Panc1 (cell line): ENCODE measurements around the gene TPRN. TPM values are rescaled to one million over a fixed set of nuclear protein-coding genes. Genes with fewer than 3 reads are reported as not detected.

Experiments
- ATAC-seq: fragments of 200-7000 bp; cut with Tn5 transposase; 2 replicates; pipeline ENCODE4 v1.9.1; 2020; ENCODE audit warnings: mild to moderate bottlenecking, moderate library complexity
- BruUV-seq: library from RNA; stranded (reverse); fragments of 400-500 nt; replicated peaks from 2 replicates; lab custom pipeline; 2021; lab: Mats Ljungman, UMichigan
- CTCF ChIA-PET: fragments of 300-600 bp; sonication (Branson Sonifier 250); formaldehyde crosslinking; loops from one replicate; lab custom pipeline; 2022; ENCODE audit warnings: antibody characterized with exemption; lab: Charles Lee
- POLR2A ChIA-PET: fragments of 300-600 bp; sonication (Branson Sonifier 250); formaldehyde crosslinking; loops from one replicate; lab custom pipeline; 2022; ENCODE audit warnings: antibody characterized with exemption; lab: Charles Lee
- DNase-seq: peaks from one replicate; pipeline ENCODE4 v3.0.0-alpha.2; 2010; ENCODE audit warnings: low read depth, low spot score
- H3K27ac ChIP-seq: 2 replicates; pipeline ENCODE4 v1.5.1; 2011; ENCODE audit warnings: mild to moderate bottlenecking, low read length, inconsistent platforms
- H3K27me3 ChIP-seq: fragments of 200-500 bp; sonication (Bioruptor generic); 2 replicates; pipeline ENCODE4 v1.6.0; 2014; ENCODE audit warnings: low read length, inconsistent platforms; ENCODE audit not compliant: control insufficient read depth, insufficient read depth
- H3K36me3 ChIP-seq: fragments of 200-500 bp; sonication (Bioruptor generic); 2 replicates; pipeline ENCODE4 v1.5.1; 2014; ENCODE audit warnings: inconsistent platforms, mild to moderate bottlenecking, low read length, moderate library complexity; ENCODE audit not compliant: control insufficient read depth, insufficient read depth
- H3K4me1 ChIP-seq: 2 replicates; pipeline ENCODE4 v1.5.1; 2011; ENCODE audit warnings: inconsistent platforms, mild to moderate bottlenecking, low read length, moderate library complexity; ENCODE audit not compliant: control insufficient read depth, insufficient read depth
- H3K4me3 ChIP-seq, 2 experiments: 2 replicates each; pipeline ENCODE4 v1.5.1; 2011 to 2012; ENCODE audit warnings: low read depth in 2 of 2, low read length in 2 of 2, mild to moderate bottlenecking in 2 of 2, inconsistent platforms in 1 of 2, moderate library complexity in 1 of 2
- H3K9me3 ChIP-seq: fragments of 200-500 bp; sonication (Bioruptor generic); 2 replicates; pipeline ENCODE4 v1.5.1; 2014; ENCODE audit warnings: low read depth, mild to moderate bottlenecking, inconsistent platforms, low read length, moderate library complexity; ENCODE audit not compliant: control insufficient read depth, insufficient read depth
- POLR2AphosphoS5 ChIP-seq: IDR thresholded peaks from 2 replicates; pipeline ENCODE4 v1.6.1; 2012; ENCODE audit warnings: mild to moderate bottlenecking, low read depth, low read length, moderate library complexity
- SIN3A ChIP-seq: IDR thresholded peaks from 2 replicates; pipeline ENCODE4 v1.6.1; 2012; ENCODE audit warnings: low read depth, mild to moderate bottlenecking, low read length, moderate library complexity, borderline replicate concordance; ENCODE audit not compliant: insufficient read depth
- TCF7L2 ChIP-seq: IDR thresholded peaks from 2 replicates; pipeline ENCODE4 v1.6.1; 2011; ENCODE audit warnings: mild to moderate bottlenecking, low read depth, low read length, inconsistent platforms
- in situ Hi-C: cut with HindIII; loops from 2 replicates; pipeline ENCODE4 v1.10.0; 2016; ENCODE audit warnings: low sequenced_read_pairs, low pct_unique_long_range_greater_than_20kb
- intact Hi-C: fragments of 100-400 bp; cut with micrococcal nuclease; formaldehyde crosslinking; loops from one replicate; pipeline ENCODE4 v1.10.0; 2022; ENCODE audit not compliant: unreplicated experiment
- total RNA-seq: library from RNA; stranded (reverse); gene quantifications from one replicate; pipeline ENCODE4 v1.2.1, GENCODE V29; 2021; ENCODE audit not compliant: unreplicated experiment
- TF ChIP-seq, protein P1 (sequence below): fragments of 450-650 bp; IDR thresholded peaks from 2 replicates; pipeline ENCODE4 v1.5.1; 2017; ENCODE audit warnings: mild to moderate bottlenecking
- TF ChIP-seq, protein P2 (sequence below), 2 experiments: IDR thresholded peaks; 2 replicates each; pipeline ENCODE4 v1.6.1; 2011 to 2012; ENCODE audit warnings: low read depth in 2 of 2, control low read depth in 1 of 2, low read length in 1 of 2, mild to moderate bottlenecking in 1 of 2, moderate library complexity in 1 of 2; ENCODE audit not compliant: insufficient read depth in 1 of 2

The TPRN gene
- total RNA-seq, 1 experiment from 2014 or later = 21.7 TPM

DNA sequence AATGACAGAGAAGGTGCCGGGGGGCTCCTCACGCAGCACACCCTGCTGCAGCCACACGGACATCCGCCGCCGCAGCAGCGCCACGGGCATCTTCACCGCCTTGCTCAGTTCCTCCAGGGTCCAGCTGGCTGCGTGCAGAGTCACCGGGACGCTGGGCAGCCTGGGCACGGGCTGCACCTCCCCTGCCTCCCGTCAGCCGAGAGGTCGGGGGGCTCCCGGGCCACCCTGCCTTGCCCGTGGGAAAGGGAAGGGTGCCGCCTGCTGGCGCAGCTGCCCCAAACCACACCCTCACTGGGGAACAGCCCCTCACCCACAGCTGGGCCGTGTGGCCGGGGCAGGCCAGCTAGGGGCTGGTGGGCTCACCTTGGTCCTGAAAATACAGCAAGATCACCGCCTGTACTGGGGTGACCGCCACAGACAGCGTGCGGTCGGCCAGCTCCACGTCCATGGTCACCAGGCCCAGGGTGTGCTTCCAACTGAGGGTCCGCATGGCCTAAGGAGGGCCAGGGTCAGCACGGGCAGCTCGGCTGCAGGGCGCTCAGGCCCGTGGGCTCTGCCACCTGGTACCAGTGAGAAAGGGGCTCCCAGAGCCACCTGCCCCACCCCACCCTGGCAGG is 25.1 kb downstream of the TPRN start:
- no peaks in the 10 kb centered on the region for H3K9me3 ChIP-seq
- in situ Hi-C loops = no loop called here
- H3K36me3 ChIP-seq = no peaks in the 10 kb centered on the region
- no peaks in the 10 kb centered on the region for H3K27me3 ChIP-seq
- DNase-seq = no peak
- CTCF ChIA-PET = interaction anchor here (0.9 kb wide), 1 partner anchor 52 kb away, joined by 3 read pairs; the partner anchor contains the start of gene RNF224
- H3K4me1 ChIP-seq = peaks cover 1% of the 10 kb centered on the region; the same call in 1 of the 2 replicates
- ATAC-seq = no peak
- POLR2A ChIA-PET = no interaction called here
- BruUV-seq = no TSS peak
- TF ChIP-seq, protein P1, sequence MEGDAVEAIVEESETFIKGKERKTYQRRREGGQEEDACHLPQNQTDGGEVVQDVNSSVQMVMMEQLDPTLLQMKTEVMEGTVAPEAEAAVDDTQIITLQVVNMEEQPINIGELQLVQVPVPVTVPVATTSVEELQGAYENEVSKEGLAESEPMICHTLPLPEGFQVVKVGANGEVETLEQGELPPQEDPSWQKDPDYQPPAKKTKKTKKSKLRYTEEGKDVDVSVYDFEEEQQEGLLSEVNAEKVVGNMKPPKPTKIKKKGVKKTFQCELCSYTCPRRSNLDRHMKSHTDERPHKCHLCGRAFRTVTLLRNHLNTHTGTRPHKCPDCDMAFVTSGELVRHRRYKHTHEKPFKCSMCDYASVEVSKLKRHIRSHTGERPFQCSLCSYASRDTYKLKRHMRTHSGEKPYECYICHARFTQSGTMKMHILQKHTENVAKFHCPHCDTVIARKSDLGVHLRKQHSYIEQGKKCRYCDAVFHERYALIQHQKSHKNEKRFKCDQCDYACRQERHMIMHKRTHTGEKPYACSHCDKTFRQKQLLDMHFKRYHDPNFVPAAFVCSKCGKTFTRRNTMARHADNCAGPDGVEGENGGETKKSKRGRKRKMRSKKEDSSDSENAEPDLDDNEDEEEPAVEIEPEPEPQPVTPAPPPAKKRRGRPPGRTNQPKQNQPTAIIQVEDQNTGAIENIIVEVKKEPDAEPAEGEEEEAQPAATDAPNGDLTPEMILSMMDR = no peak; the same call in 1 of the 2 replicates
- H3K27ac ChIP-seq = no peak overlapping the region
- intact Hi-C loops = no loop called here
- no peak overlapping the region for H3K4me3 ChIP-seq

DNA sequence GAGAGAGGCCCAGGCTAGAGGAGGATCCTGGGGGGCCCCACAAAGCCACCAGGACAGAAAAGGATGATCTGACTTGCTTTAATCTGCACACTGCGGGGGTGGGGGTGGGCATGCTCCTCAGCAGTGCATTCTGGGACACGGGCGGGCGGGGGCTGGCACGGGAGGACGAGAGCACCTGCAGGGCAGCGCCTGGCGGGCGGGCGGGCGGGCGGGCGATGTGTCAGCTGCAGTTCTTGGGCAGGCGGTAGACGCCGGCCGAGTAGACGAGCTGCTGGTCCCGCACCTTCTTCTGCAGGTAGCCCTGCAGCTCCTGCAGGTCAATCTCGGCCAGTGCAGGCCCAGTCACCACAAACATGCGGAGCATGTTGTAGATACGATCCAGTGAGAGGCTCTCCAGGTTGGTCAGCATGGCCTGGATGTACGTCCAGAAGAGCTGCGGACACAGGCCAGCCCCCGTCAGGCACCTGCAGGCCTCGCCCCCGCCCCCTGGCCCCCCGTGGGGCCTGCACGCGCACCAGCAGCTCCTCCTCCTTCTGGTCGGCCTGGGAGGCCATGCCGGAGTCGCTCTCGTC is 25.7 kb downstream of the TPRN start:
- intact Hi-C loops (no loop called here), in situ Hi-C loops (no loop called here)
- no peak overlapping the region for H3K4me3 ChIP-seq
- TF ChIP-seq POLR2AphosphoS5 (no peak), TCF7L2 (no peak), SIN3A (no peak)
- TF ChIP-seq, protein P2, sequence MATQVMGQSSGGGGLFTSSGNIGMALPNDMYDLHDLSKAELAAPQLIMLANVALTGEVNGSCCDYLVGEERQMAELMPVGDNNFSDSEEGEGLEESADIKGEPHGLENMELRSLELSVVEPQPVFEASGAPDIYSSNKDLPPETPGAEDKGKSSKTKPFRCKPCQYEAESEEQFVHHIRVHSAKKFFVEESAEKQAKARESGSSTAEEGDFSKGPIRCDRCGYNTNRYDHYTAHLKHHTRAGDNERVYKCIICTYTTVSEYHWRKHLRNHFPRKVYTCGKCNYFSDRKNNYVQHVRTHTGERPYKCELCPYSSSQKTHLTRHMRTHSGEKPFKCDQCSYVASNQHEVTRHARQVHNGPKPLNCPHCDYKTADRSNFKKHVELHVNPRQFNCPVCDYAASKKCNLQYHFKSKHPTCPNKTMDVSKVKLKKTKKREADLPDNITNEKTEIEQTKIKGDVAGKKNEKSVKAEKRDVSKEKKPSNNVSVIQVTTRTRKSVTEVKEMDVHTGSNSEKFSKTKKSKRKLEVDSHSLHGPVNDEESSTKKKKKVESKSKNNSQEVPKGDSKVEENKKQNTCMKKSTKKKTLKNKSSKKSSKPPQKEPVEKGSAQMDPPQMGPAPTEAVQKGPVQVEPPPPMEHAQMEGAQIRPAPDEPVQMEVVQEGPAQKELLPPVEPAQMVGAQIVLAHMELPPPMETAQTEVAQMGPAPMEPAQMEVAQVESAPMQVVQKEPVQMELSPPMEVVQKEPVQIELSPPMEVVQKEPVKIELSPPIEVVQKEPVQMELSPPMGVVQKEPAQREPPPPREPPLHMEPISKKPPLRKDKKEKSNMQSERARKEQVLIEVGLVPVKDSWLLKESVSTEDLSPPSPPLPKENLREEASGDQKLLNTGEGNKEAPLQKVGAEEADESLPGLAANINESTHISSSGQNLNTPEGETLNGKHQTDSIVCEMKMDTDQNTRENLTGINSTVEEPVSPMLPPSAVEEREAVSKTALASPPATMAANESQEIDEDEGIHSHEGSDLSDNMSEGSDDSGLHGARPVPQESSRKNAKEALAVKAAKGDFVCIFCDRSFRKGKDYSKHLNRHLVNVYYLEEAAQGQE (IDR thresholded peaks at IDR 0.05; ENCODE audit: insufficient read depth in 1 of 2, low read depth in 2 of 2, low read length in 1 of 2) = no peak
- TF ChIP-seq, protein P1 = no peak
- no peak for DNase-seq
- peaks cover 6% of the 10 kb centered on the region for H3K4me1 ChIP-seq
- POLR2A ChIA-PET = no interaction called here
- no peaks in the 10 kb centered on the region for H3K9me3 ChIP-seq
- no TSS peak for BruUV-seq
- H3K27ac ChIP-seq = no peak overlapping the region
- H3K36me3 ChIP-seq = no peaks in the 10 kb centered on the region
- H3K27me3 ChIP-seq = no peaks in the 10 kb centered on the region
- no peak for ATAC-seq
- CTCF ChIA-PET = interaction anchor here (0.9 kb wide), 1 partner anchor 53 kb away, joined by 3 read pairs; the partner anchor contains the start of gene RNF224
